Spleen (tissue), 7 donors: ENCODE results near the gene PTPRG.

Experiments used
- POLR2A ChIP-seq, 3 donors: fragments of 450-650 bp; IDR thresholded peaks; one replicate each; pipeline ENCODE4 v1.5.1; 2017; ENCODE audit warnings: antibody characterized with exemption in 3 of 3, mild to moderate bottlenecking in 1 of 3
- POLR2AphosphoS5 ChIP-seq, 3 donors: sonication (generic); formaldehyde crosslinking; IDR thresholded peaks; one replicate each; pipeline ENCODE4 v1.5.1; 2017; ENCODE audit warnings: antibody characterized with exemption in 3 of 3
- TF ChIP-seq, protein P1 (sequence below), 11 experiments: fragments of 200-600 bp in 7 of 11; fragments of 450-650 bp in 4 of 11; sonication (generic) in 4 of 11; IDR thresholded peaks in 8 of 11; conservative IDR thresholded peaks in 3 of 11; 1 replicate in 7 of 11; 2 replicates in 4 of 11; pipeline versions ENCODE4 v1.4.0 to v1.8.0; 2016 to 2021; ENCODE audit warnings: antibody characterized with exemption in 11 of 11, inconsistent platforms in 4 of 11, mild to moderate bottlenecking in 1 of 11
- donor health status: DM: no; HTN: no; CAD: no; lungs with moderate emphysema.
- donor health status: DM: no; HTN: no; CAD: no.
- donor health status: DM: no; HTN: no; CAD: no.

- TF ChIP-seq POLR2A (IDR thresholded peaks at IDR 0.05) = no peak
- TF ChIP-seq, protein P1, sequence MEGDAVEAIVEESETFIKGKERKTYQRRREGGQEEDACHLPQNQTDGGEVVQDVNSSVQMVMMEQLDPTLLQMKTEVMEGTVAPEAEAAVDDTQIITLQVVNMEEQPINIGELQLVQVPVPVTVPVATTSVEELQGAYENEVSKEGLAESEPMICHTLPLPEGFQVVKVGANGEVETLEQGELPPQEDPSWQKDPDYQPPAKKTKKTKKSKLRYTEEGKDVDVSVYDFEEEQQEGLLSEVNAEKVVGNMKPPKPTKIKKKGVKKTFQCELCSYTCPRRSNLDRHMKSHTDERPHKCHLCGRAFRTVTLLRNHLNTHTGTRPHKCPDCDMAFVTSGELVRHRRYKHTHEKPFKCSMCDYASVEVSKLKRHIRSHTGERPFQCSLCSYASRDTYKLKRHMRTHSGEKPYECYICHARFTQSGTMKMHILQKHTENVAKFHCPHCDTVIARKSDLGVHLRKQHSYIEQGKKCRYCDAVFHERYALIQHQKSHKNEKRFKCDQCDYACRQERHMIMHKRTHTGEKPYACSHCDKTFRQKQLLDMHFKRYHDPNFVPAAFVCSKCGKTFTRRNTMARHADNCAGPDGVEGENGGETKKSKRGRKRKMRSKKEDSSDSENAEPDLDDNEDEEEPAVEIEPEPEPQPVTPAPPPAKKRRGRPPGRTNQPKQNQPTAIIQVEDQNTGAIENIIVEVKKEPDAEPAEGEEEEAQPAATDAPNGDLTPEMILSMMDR (IDR thresholded peaks at IDR 0.05 in 8 of 11, conservative IDR thresholded peaks at IDR 0.05 in 3 of 11) = no peak
- TF ChIP-seq POLR2AphosphoS5 (IDR thresholded peaks at IDR 0.05) = no peak
These were observed 377.6 kb downstream of the PTPRG start for GRCh38 chr3:61938878-61939549.
